ENCODE data around the gene CAPG. TPM values are rescaled to one million over a fixed set of nuclear protein-coding genes. Genes with fewer than 3 reads are reported as not detected.

The CAPG gene
- total and polyA plus RNA-seq, 9 of the 15 experiments (the other 6 are each of a cell fraction or from before 2014, with no cell fraction given) = 10.6 to 90.4 (median 56.0) TPM

DNA sequence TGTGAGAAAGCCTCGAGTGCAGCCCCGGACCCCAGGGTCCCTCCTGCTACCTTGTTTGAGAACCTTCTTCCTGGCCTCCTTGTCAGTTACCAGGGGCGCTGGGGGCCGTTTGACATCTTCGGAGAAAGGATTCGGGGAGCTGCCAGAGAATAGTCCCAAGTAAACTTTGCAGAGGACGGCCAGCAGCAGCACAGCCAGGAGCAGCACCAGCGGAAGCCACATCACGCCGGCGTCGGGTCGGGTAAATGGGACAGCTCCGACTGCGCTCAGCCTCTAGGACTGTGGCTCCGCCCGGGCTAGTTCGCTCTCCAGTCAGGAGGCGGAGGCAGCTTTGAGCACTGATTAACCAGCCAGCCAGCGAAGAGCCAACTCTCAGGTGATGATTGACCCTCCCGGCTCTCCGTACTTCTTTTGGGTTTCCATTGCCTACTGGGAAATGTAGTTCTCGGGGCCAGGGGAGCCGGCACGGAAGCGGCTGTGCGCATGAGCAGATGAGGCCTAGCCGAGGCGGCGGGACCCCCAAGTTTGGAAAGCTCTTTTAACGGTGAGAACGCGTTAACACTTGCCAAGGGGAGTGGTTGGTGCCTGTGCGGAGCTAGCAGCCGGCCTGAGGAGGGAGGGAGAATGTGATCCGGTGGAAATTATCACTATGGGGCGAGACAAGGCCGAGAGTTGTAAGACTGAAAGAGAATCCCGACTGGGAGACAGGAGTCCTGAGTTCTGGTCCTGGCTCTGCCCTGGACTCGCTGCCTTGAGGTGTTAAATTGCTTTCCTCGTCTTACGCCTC, 55.7 kb downstream of the CAPG start, which contains the start of the genes ELMOD3 and RETSAT (continued):
- TF ChIP-seq, protein P1, sequence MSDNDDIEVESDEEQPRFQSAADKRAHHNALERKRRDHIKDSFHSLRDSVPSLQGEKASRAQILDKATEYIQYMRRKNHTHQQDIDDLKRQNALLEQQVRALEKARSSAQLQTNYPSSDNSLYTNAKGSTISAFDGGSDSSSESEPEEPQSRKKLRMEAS (CRISPR knock-in tag; IDR thresholded peaks at IDR 0.05) = no peak
- TF ChIP-seq PHF8 (IDR thresholded peaks at IDR 0.05; ENCODE audit: borderline replicate concordance, low read length) (peak; percentile 97), SMARCE1 (IDR thresholded peaks at IDR 0.05) (no peak; the same call in 1 of the 2 replicates), SMAD1 (IDR thresholded peaks at IDR 0.05; ENCODE audit: low read depth, low read length, partially characterized antibody) (peak; percentile 21), TAF1 (IDR thresholded peaks at IDR 0.05; ENCODE audit: control insufficient read depth, extremely low read depth, insufficient read depth, low read length, severe bottlenecking) (peak; percentile 87), NEUROD1 (IDR thresholded peaks at IDR 0.05; ENCODE audit: borderline replicate concordance, low read depth, low read length, partially characterized antibody) (peak; percentile 72), SIN3A (IDR thresholded peaks at IDR 0.05; ENCODE audit: borderline replicate concordance in 2 of 2, control insufficient read depth in 1 of 2, low read depth in 2 of 2, low read length in 2 of 2) (peak in 1 of 2 experiments; percentile 8; a peak in 1 of 4 replicates), KLF16 (IDR thresholded peaks at IDR 0.05) (peak; percentile 82), MAFK (IDR thresholded peaks at IDR 0.05; ENCODE audit: low read length) (no peak), CTBP1 (IDR thresholded peaks at IDR 0.05; ENCODE audit: borderline replicate concordance) (peak; percentile 60; the same call in 1 of the 2 replicates), MLX (CRISPR knock-in tag; conservative IDR thresholded peaks at IDR 0.05) (no peak), ZNF780A (CRISPR knock-in tag; IDR thresholded peaks at IDR 0.05) (no peak), TBP (optimal IDR thresholded peaks at IDR 0.05; ENCODE audit: low read depth, low read length) (peak; percentile 98), ZFX (CRISPR knock-in tag; IDR thresholded peaks at IDR 0.05) (peak; percentile 96), KLF1 (tag; IDR thresholded peaks at IDR 0.05) (no peak), MTA3 (IDR thresholded peaks at IDR 0.05; ENCODE audit: borderline replicate concordance) (peak; percentile 100), SOX6 (IDR thresholded peaks at IDR 0.05) (0 out of 2 replicates have a peak, but pooled peaks have one; percentile 15)
- TF ChIP-seq, protein P2, sequence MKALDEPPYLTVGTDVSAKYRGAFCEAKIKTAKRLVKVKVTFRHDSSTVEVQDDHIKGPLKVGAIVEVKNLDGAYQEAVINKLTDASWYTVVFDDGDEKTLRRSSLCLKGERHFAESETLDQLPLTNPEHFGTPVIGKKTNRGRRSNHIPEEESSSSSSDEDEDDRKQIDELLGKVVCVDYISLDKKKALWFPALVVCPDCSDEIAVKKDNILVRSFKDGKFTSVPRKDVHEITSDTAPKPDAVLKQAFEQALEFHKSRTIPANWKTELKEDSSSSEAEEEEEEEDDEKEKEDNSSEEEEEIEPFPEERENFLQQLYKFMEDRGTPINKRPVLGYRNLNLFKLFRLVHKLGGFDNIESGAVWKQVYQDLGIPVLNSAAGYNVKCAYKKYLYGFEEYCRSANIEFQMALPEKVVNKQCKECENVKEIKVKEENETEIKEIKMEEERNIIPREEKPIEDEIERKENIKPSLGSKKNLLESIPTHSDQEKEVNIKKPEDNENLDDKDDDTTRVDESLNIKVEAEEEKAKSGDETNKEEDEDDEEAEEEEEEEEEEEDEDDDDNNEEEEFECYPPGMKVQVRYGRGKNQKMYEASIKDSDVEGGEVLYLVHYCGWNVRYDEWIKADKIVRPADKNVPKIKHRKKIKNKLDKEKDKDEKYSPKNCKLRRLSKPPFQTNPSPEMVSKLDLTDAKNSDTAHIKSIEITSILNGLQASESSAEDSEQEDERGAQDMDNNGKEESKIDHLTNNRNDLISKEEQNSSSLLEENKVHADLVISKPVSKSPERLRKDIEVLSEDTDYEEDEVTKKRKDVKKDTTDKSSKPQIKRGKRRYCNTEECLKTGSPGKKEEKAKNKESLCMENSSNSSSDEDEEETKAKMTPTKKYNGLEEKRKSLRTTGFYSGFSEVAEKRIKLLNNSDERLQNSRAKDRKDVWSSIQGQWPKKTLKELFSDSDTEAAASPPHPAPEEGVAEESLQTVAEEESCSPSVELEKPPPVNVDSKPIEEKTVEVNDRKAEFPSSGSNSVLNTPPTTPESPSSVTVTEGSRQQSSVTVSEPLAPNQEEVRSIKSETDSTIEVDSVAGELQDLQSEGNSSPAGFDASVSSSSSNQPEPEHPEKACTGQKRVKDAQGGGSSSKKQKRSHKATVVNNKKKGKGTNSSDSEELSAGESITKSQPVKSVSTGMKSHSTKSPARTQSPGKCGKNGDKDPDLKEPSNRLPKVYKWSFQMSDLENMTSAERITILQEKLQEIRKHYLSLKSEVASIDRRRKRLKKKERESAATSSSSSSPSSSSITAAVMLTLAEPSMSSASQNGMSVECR (CRISPR knock-in tag; IDR thresholded peaks at IDR 0.05) = 0 out of 2 replicates have a peak, but pooled peaks have one; percentile 45
- TF ChIP-seq, protein P3, sequence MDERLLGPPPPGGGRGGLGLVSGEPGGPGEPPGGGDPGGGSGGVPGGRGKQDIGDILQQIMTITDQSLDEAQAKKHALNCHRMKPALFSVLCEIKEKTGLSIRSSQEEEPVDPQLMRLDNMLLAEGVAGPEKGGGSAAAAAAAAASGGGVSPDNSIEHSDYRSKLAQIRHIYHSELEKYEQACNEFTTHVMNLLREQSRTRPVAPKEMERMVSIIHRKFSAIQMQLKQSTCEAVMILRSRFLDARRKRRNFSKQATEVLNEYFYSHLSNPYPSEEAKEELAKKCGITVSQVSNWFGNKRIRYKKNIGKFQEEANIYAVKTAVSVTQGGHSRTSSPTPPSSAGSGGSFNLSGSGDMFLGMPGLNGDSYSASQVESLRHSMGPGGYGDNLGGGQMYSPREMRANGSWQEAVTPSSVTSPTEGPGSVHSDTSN (CRISPR knock-in tag; IDR thresholded peaks at IDR 0.05; ENCODE audit: low read depth) = no peak
- TF ChIP-seq, protein P3 (tag; conservative IDR thresholded peaks at IDR 0.05; ENCODE audit: low read depth) = no peak
